Activated CD8-positive, alpha-beta T cell treated with anti-CD3 and anti-CD28 coated beads for 36 hours (primary cell): Measurements from ENCODE around the gene FAM83G. TPM values are rescaled to one million over a fixed set of nuclear protein-coding genes. Genes with fewer than 3 reads are reported as not detected.

ENCODE experiments used
- ATAC-seq: fragments of 200-7000 bp; cut with Tn5 transposase; one replicate; pipeline ENCODE4 v1.10.0; 2021; ENCODE audit warnings: mild to moderate bottlenecking, moderate library complexity
- CTCF ChIA-PET: fragments of 350-600 bp; sonication (Branson Sonifier 250); formaldehyde crosslinking; loops from one replicate; lab custom pipeline; 2021; ENCODE audit warnings: antibody characterized with exemption; lab: Charles Lee
- POLR2A ChIA-PET: fragments of 350-600 bp; sonication (Branson Sonifier 250); formaldehyde crosslinking; loops from one replicate; lab custom pipeline; 2021; ENCODE audit warnings: antibody characterized with exemption; lab: Charles Lee
- DNase-seq: peaks from one replicate; pipeline ENCODE4 v3.0.0-alpha.2; 2020
- H3K27ac Mint-ChIP-seq: one replicate; pipeline ENCODE4 v1.8.0; 2021; ENCODE audit warnings: mild to moderate bottlenecking, mixed read lengths
- H3K27me3 Mint-ChIP-seq: one replicate; pipeline ENCODE4 v1.8.0; 2021; ENCODE audit warnings: mixed read lengths
- H3K36me3 Mint-ChIP-seq: one replicate; pipeline ENCODE4 v1.8.0; 2021; ENCODE audit warnings: low read depth, mixed read lengths
- H3K4me1 Mint-ChIP-seq: one replicate; pipeline ENCODE4 v1.8.0; 2021; ENCODE audit warnings: low read depth, mixed read lengths
- H3K4me3 Mint-ChIP-seq: one replicate; pipeline ENCODE4 v1.8.0; 2021; ENCODE audit warnings: mild to moderate bottlenecking, moderate library complexity, mixed read lengths
- H3K9me3 Mint-ChIP-seq: one replicate; pipeline ENCODE4 v1.8.0; 2021; ENCODE audit warnings: mixed read lengths
- CTCF ChIP-seq: fragments of 200-600 bp; IDR thresholded peaks from one replicate; pipeline ENCODE4 v1.8.0; 2022; ENCODE audit warnings: antibody characterized with exemption, mild to moderate bottlenecking
- intact Hi-C: fragments of 100-400 bp; cut with micrococcal nuclease; formaldehyde crosslinking; loops from one replicate; pipeline ENCODE4 v1.10.0; 2022
- total RNA-seq, 2 experiments: library from RNA; stranded (reverse); gene quantifications; one replicate each; pipeline ENCODE4 v1.2.3, GENCODE V29; 2021

Gene FAM83G
- total RNA-seq, 2 experiments from 2014 or later: 11.9 to 12.1 TPM

- H3K27me3 Mint-ChIP-seq: no peaks in the 10 kb centered on the region
- ATAC-seq (no peak), DNase-seq (no peak)
- TF ChIP-seq CTCF: no peak
- no peaks in the 10 kb centered on the region for H3K9me3 Mint-ChIP-seq
- H3K27ac Mint-ChIP-seq: no peak overlapping the region
- H3K4me3 Mint-ChIP-seq: no peak overlapping the region
- POLR2A ChIA-PET: no interaction called here
- CTCF ChIA-PET: interaction anchor here (0.9 kb wide), 1 partner anchor 43 kb away, joined by 3 read pairs; no protein-coding TSS in a partner anchor
- peaks cover 1% of the 10 kb centered on the region for H3K36me3 Mint-ChIP-seq
- intact Hi-C loops: no loop called here
- peaks cover 18% of the 10 kb centered on the region for H3K4me1 Mint-ChIP-seq
Observed at GRCh38 chr17:18955009-18955408, 49.6 kb downstream of the FAM83G start.

GRCh38 chr17:18954321-18954720 is 50.2 kb downstream of the FAM83G start:
- Mint-ChIP-seq H3K27me3 (no peaks in the 10 kb centered on the region), H3K27ac (no peak overlapping the region), H3K4me3 (no peak overlapping the region), H3K36me3 (peaks cover 1% of the 10 kb centered on the region), H3K4me1 (peaks cover 17% of the 10 kb centered on the region), H3K9me3 (no peaks in the 10 kb centered on the region)
- DNase-seq (no peak), ATAC-seq (no peak)
- CTCF ChIA-PET: no interaction called here
- intact Hi-C loops: no loop called here
- POLR2A ChIA-PET: no interaction called here
- no peak for TF ChIP-seq CTCF

- Mint-ChIP-seq H3K9me3 (no peaks in the 10 kb centered on the region), H3K4me1 (peaks cover 17% of the 10 kb centered on the region), H3K4me3 (no peak overlapping the region), H3K36me3 (peaks cover 1% of the 10 kb centered on the region), H3K27me3 (no peaks in the 10 kb centered on the region), H3K27ac (no peak overlapping the region)
- intact Hi-C loops: no loop called here
- no peak for ATAC-seq
- no peak for DNase-seq
- ChIA-PET POLR2A (no interaction called here), CTCF (no interaction called here)
- TF ChIP-seq CTCF: no peak
Observed at GRCh38 chr17:18953231-18953728, 51.3 kb downstream of the FAM83G start.

- ATAC-seq (no peak), DNase-seq (no peak)
- Mint-ChIP-seq H3K27me3 (no peaks in the 10 kb centered on the region), H3K4me3 (no peak within 1 kb of the TSS), H3K36me3 (peaks cover 1% of the 10 kb centered on the region), H3K27ac (no peak within 1 kb of the TSS), H3K9me3 (no peaks in the 10 kb centered on the region), H3K4me1 (peaks cover 17% of the 10 kb centered on the region)
- intact Hi-C loops: no loop called here
- POLR2A ChIA-PET: no interaction called here
- TF ChIP-seq CTCF: no peak
- CTCF ChIA-PET: interaction anchor here (1.3 kb wide), 1 partner anchor 9 kb away, joined by 11 read pairs; no protein-coding TSS in a partner anchor
Observed at GRCh38 chr17:18951941-18952842, 52.4 kb downstream of the FAM83G start, which contains the start of gene SLC5A10. Gene SLC5A10 (plus strand): TSS chr17:18952165. CDS start chr17:18952206, 41 bp downstream.
